OCI-LY7 (cell line): ENCODE measurements around the gene ISG15.

Experiments
- CTCF ChIP-seq: fragments of 200-600 bp; sonication (generic); conservative IDR thresholded peaks from 2 replicates; pipeline ENCODE4 v1.5.1; 2014; ENCODE audit warnings: mild to moderate bottlenecking, antibody characterized with exemption, low read length, moderate library complexity, mixed read lengths
- EZH2phosphoT487 ChIP-seq: fragments of 200-600 bp; sonication (generic); IDR thresholded peaks from 2 replicates; pipeline ENCODE4 v1.6.1; 2018; ENCODE audit warnings: low read depth, borderline replicate concordance, mild to moderate bottlenecking, mixed run types, antibody characterized with exemption, low read length, moderate library complexity, mixed read lengths

- TF ChIP-seq CTCF (no peak), EZH2phosphoT487 (no peak)
Observed at GRCh38 chr1:1062348-1063163, 49.3 kb downstream of the ISG15 start.
